GM12878 (cell line): ENCODE data around the gene ZSWIM6. TPM values are rescaled to one million over a fixed set of nuclear protein-coding genes. Genes with fewer than 3 reads are reported as not detected.

Experiments used
- ATAC-seq: fragments of 200-7000 bp; cut with Tn5 transposase; 3 replicates; pipeline ENCODE4 v1.9.1; 2020; ENCODE audit warnings: mild to moderate bottlenecking, moderate library complexity
- BruUV-seq: library from RNA; stranded (reverse); fragments of 400-500 nt; replicated peaks from 2 replicates; lab custom pipeline; 2021; lab: Mats Ljungman, UMichigan
- CTCF ChIA-PET: fragments of 300-600 bp; sonication (Branson Sonifier 250); formaldehyde crosslinking; extraction: SDS; loops from one replicate; lab custom pipeline; 2021; ENCODE audit warnings: inconsistent platforms; lab: Yijun Ruan, JAX
- POLR2A ChIA-PET: fragments of 350-600 bp; formaldehyde crosslinking; extraction: SDS; loops from one replicate; lab custom pipeline; 2021; ENCODE audit warnings: inconsistent platforms; lab: Charles Lee
- RAD21 ChIA-PET: fragments of 300-600 bp; sonication (Branson Sonifier 250); formaldehyde crosslinking; loops from one replicate; lab custom pipeline; 2023; ENCODE audit warnings: antibody characterized with exemption; ENCODE audit not compliant: unreplicated experiment; lab: Charles Lee
- SMC1A ChIA-PET: fragments of 300-600 bp; sonication (Branson Sonifier 250); formaldehyde crosslinking; loops from one replicate; lab custom pipeline; 2023; ENCODE audit not compliant: unreplicated experiment, uncharacterized antibody; lab: Charles Lee
- DNase-seq: peaks from one replicate; pipeline ENCODE4 v3.0.0-alpha.2; 2011; ENCODE audit warnings: low read depth, low spot score
- FAIRE-seq: peaks from 3 replicates; lab custom pipeline; 2011; peaks lifted over from hg19 to GRCh38; lab: Jason Lieb, UNC
- H2AFZ ChIP-seq: 2 replicates; pipeline ENCODE4 v1.6.0; 2011; ENCODE audit warnings: low read depth, low read length, control low read depth; ENCODE audit not compliant: control insufficient read depth
- H3K27ac ChIP-seq: 2 replicates; pipeline ENCODE4 v1.5.1; 2011; ENCODE audit warnings: control low read depth; ENCODE audit not compliant: control insufficient read depth, insufficient read depth
- H3K27me3 ChIP-seq, 2 experiments: replicated peaks in 1 of 2; 2 replicates each; pipeline versions ENCODE4 v1.6.0 to v1.6.1; 2011; ENCODE audit warnings: low read length in 1 of 2; ENCODE audit not compliant: control insufficient read depth in 2 of 2, insufficient read depth in 2 of 2
- H3K36me3 ChIP-seq, 2 experiments: 2 replicates each; pipeline ENCODE4 v1.5.1; 2011; ENCODE audit warnings: low read length in 1 of 2; ENCODE audit not compliant: control insufficient read depth in 2 of 2, insufficient read depth in 2 of 2
- H3K4me1 ChIP-seq: 2 replicates; pipeline ENCODE4 v1.6.1; 2011; ENCODE audit warnings: mild to moderate bottlenecking, low read length, moderate library complexity, mixed read lengths; ENCODE audit not compliant: control insufficient read depth, insufficient read depth
- H3K4me2 ChIP-seq: 2 replicates; pipeline ENCODE4 v1.6.0; 2011; ENCODE audit warnings: control low read depth; ENCODE audit not compliant: control insufficient read depth, insufficient read depth
- H3K4me3 ChIP-seq: fragments of 200-600 bp; sonication (generic); 2 replicates; pipeline ENCODE4 v1.5.1; 2016
- H3K79me2 ChIP-seq: 2 replicates; pipeline ENCODE4 v1.6.0; 2011; ENCODE audit warnings: low read length; ENCODE audit not compliant: control insufficient read depth, insufficient read depth
- H3K9ac ChIP-seq: 2 replicates; pipeline ENCODE4 v1.8.0; 2011; ENCODE audit warnings: low read length, control low read depth, mixed read lengths; ENCODE audit not compliant: control insufficient read depth, insufficient read depth
- H3K9me3 ChIP-seq: replicated peaks from 3 replicates; pipeline ENCODE4 v1.5.1; 2011; ENCODE audit warnings: mild to moderate bottlenecking, low read length; ENCODE audit not compliant: control insufficient read depth, insufficient read depth
- H4K20me1 ChIP-seq: 2 replicates; pipeline ENCODE4 v1.6.0; 2011; ENCODE audit not compliant: control insufficient read depth, insufficient read depth
- BCL11A ChIP-seq: IDR thresholded peaks from 2 replicates; pipeline ENCODE4 v1.6.1; 2011; ENCODE audit warnings: low read depth, low read length
- CREM ChIP-seq: IDR thresholded peaks from 2 replicates; pipeline ENCODE4 v1.6.1; 2014; ENCODE audit warnings: antibody characterized with exemption, low read depth
- ESRRA ChIP-seq: IDR thresholded peaks from 2 replicates; pipeline ENCODE4 v1.6.1; 2012; ENCODE audit warnings: mild to moderate bottlenecking, low read length, improper control_type of control experiment
- MTA3 ChIP-seq: IDR thresholded peaks from 2 replicates; pipeline ENCODE4 v1.6.1; 2012; ENCODE audit warnings: low read length, inconsistent platforms, borderline replicate concordance
- NFYA ChIP-seq: IDR thresholded peaks from 2 replicates; pipeline ENCODE4 v1.6.1; 2011; ENCODE audit warnings: low read depth, mild to moderate bottlenecking, low read length, improper control_type of control experiment, borderline replicate concordance
- RAD51 ChIP-seq: fragments of 450-650 bp; IDR thresholded peaks from 2 replicates; pipeline ENCODE4 v1.6.1; 2016; ENCODE audit warnings: moderate library complexity, mild to moderate bottlenecking, inconsistent platforms
- SREBF2 ChIP-seq: IDR thresholded peaks from 2 replicates; pipeline ENCODE4 v1.6.1; 2012; ENCODE audit warnings: mild to moderate bottlenecking, low read length
- ZBED1 ChIP-seq: IDR thresholded peaks from 2 replicates; pipeline ENCODE4 v1.6.1; 2016; ENCODE audit warnings: borderline replicate concordance
- ZNF207 ChIP-seq: fragments of 450-650 bp; IDR thresholded peaks from 2 replicates; pipeline ENCODE4 v1.6.1; 2014; ENCODE audit warnings: antibody characterized with exemption, mild to moderate bottlenecking, borderline replicate concordance
- ZNF217 ChIP-seq: fragments of 450-650 bp; IDR thresholded peaks from 2 replicates; pipeline ENCODE4 v1.6.1; 2017; ENCODE audit warnings: antibody characterized with exemption, mild to moderate bottlenecking
- ZNF384 ChIP-seq: IDR thresholded peaks from 2 replicates; pipeline ENCODE4 v1.6.1; 2012; ENCODE audit warnings: low read depth, mild to moderate bottlenecking, low read length, improper control_type of control experiment, borderline replicate concordance
- ZNF622 ChIP-seq: fragments of 450-650 bp; IDR thresholded peaks from 2 replicates; pipeline ENCODE4 v1.6.1; 2017; ENCODE audit warnings: mild to moderate bottlenecking, inconsistent platforms
- ZZZ3 ChIP-seq: IDR thresholded peaks from 2 replicates; pipeline ENCODE4 v1.6.1; 2011; ENCODE audit warnings: low read depth; ENCODE audit not compliant: control insufficient read depth, insufficient read length
- WGBS: methylation state at CpG from one replicate; pipeline ENCODE4 v1.1.6; 2016; ENCODE audit warnings: low lambda C conversion rate; ENCODE audit not compliant: insufficient replicate concordance, insufficient coverage; ENCODE audit errors: missing lambda C conversion rate; 5-methylcytosine and 5-hydroxymethylcytosine counted together
- in situ Hi-C: fragments of 300-500 bp; cut with MboI; formaldehyde crosslinking; loops from 9 replicates; pipeline ENCODE4 v1.14.3; 2018; ENCODE audit warnings: mixed read lengths
- intact Hi-C: fragments of 100-400 bp; cut with micrococcal nuclease; formaldehyde crosslinking; loops from one replicate; pipeline ENCODE4 v1.14.2; 2022; ENCODE audit not compliant: unreplicated experiment
- polyA plus RNA-seq, 11 experiments: library from polyadenylated mRNA; depleted of rRNA in 4 of 11; unstranded in 6 of 11; stranded (reverse) in 5 of 11; fragments of >200 nt; fragmentation: Nextera tagmentation in 4 of 11; fragmentation: Illumina TruSeq in 1 of 11; extraction: Ambion mirVana in 4 of 11; extraction: Trizol in 1 of 11; gene quantifications; 1 replicate in 1 of 11; 2 replicates in 10 of 11; pipeline versions ENCODE4 v1.2.1 to v1.2.3, GENCODE V29; 2011 to 2016; ENCODE audit warnings: inconsistent platforms in 2 of 11, missing spikeins in 2 of 11, low read depth in 1 of 11
- total RNA-seq, 4 experiments: library from RNA; depleted of rRNA in 3 of 4; stranded (reverse); fragments of >200 nt in 3 of 4; fragmentation: Illumina TruSeq in 1 of 4; extraction: Trizol in 1 of 4; gene quantifications; 2 replicates each; pipeline versions ENCODE4 v1.2.1 to v1.2.3, GENCODE V29; 2013 to 2021
- TF ChIP-seq, protein P1 (sequence below): IDR thresholded peaks from 2 replicates; pipeline ENCODE4 v1.6.1; 2012; ENCODE audit warnings: low read depth, low read length, improper control_type of control experiment
- TF ChIP-seq, protein P2 (sequence below): IDR thresholded peaks from 2 replicates; pipeline ENCODE4 v1.6.1; 2012; ENCODE audit warnings: low read depth, low read length, improper control_type of control experiment
- TF ChIP-seq, protein P3 (sequence below): fragments of 150-350 bp; IDR thresholded peaks from 2 replicates; pipeline ENCODE4 v1.6.1; 2014; ENCODE audit warnings: mild to moderate bottlenecking, low read depth, low read length

ZSWIM6 gene
- total and polyA plus RNA-seq, 10 of the 15 experiments (the other 5 are each of a cell fraction or from before 2014, with no cell fraction given) = 0.53 to 6.2 (median 3.4) TPM

DNA sequence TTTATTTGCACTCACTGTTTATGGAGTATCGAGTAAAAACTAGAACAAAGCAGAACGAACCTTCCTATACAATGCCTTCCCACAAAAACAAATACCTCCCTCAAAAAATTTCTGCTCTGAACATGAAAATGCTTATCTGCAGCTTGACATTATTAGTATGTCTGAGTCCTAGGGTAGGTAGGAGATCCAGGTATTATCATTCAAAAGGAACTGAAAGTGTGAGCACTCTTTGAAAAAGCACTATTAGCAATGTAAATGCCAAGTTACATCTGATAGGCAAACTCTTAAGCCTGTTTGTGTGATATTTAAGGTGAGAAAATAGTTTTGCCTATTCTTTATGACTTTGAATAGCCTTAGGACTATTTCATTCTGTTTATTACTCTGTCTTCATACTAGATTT lies 47.6 kb downstream of the ZSWIM6 start (continued):
- TF ChIP-seq ZNF384 = no peak

DNA sequence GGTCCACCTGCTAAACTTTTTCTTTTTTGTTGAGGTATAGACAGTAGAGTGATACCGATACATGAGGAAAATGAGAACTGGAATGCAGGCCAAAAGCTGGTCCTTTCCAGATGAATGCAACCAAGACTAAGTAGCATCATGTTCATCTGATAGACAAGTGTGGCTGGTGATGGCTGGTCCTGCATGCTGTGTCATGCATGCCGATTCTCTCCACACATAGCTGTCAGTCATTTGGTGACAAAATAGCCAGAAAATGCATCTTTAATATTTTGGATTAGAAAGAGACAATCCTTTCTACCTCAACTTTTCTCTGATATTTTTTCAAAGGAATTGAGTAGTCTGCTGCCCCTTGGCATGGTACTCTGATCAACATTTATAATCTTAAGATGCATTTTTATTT lies 49.9 kb downstream of the ZSWIM6 start:
- no peaks in the 10 kb centered on the region for H4K20me1 ChIP-seq
- FAIRE-seq = no peak

DNA sequence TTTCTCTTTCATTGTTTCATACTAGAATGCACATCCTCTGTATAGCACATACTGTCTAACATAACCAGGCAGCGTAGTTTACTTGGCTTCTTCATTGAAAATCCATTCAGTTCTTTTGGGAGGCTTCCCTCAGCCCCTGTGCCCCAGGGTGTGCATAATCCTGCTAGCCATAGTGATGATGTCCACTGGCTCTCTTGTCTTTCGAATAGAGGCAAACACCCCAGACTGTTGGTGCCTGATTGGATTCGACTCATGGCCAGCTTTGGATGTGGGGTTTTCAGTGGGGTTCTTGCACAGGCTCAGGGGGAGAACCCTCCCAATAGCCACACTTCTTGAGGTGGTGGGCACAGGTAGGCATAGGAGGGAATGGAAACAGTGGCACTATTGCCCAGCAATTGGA lies 53.6 kb downstream of the ZSWIM6 start:
- POLR2A ChIA-PET = interaction anchor here (0.6 kb wide), 1 partner anchor 347 kb away, joined by 4 read pairs; no protein-coding TSS in a partner anchor
- CTCF ChIA-PET = no interaction called here
- H2AFZ ChIP-seq = no peak overlapping the region
- intact Hi-C loops (no loop called here), in situ Hi-C loops (no loop called here)
- H3K4me3 ChIP-seq = no peak overlapping the region
- no peaks in the 10 kb centered on the region for H3K36me3 ChIP-seq
- H3K9ac ChIP-seq = no peak overlapping the region
- WGBS = 55% methylated on average over 3 of the region's 3 CpGs
- no peak for ATAC-seq
- H3K27ac ChIP-seq = no peak overlapping the region
- no peaks in the 10 kb centered on the region for H3K79me2 ChIP-seq
- RAD21 ChIA-PET = no interaction called here
- H3K27me3 ChIP-seq = no peaks in the 10 kb centered on the region
- no peak for FAIRE-seq
- H3K4me1 ChIP-seq = no peaks in the 10 kb centered on the region
- no peak overlapping the region for H3K4me2 ChIP-seq
- H3K9me3 ChIP-seq = no peaks in the 10 kb centered on the region
- H4K20me1 ChIP-seq = no peaks in the 10 kb centered on the region
- no TSS peak for BruUV-seq
- SMC1A ChIA-PET = no interaction called here
- DNase-seq = no peak
- no peak for TF ChIP-seq ZZZ3
- no peak for TF ChIP-seq ESRRA
- no peak for TF ChIP-seq SREBF2
- TF ChIP-seq, protein P1, sequence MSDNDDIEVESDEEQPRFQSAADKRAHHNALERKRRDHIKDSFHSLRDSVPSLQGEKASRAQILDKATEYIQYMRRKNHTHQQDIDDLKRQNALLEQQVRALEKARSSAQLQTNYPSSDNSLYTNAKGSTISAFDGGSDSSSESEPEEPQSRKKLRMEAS = no peak
- no peak for TF ChIP-seq MTA3
- no peak for TF ChIP-seq ZNF207
- TF ChIP-seq CREM = no peak
- TF ChIP-seq BCL11A = no peak
- TF ChIP-seq, protein P2, sequence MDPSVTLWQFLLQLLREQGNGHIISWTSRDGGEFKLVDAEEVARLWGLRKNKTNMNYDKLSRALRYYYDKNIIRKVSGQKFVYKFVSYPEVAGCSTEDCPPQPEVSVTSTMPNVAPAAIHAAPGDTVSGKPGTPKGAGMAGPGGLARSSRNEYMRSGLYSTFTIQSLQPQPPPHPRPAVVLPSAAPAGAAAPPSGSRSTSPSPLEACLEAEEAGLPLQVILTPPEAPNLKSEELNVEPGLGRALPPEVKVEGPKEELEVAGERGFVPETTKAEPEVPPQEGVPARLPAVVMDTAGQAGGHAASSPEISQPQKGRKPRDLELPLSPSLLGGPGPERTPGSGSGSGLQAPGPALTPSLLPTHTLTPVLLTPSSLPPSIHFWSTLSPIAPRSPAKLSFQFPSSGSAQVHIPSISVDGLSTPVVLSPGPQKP = no peak
- TF ChIP-seq, protein P3, sequence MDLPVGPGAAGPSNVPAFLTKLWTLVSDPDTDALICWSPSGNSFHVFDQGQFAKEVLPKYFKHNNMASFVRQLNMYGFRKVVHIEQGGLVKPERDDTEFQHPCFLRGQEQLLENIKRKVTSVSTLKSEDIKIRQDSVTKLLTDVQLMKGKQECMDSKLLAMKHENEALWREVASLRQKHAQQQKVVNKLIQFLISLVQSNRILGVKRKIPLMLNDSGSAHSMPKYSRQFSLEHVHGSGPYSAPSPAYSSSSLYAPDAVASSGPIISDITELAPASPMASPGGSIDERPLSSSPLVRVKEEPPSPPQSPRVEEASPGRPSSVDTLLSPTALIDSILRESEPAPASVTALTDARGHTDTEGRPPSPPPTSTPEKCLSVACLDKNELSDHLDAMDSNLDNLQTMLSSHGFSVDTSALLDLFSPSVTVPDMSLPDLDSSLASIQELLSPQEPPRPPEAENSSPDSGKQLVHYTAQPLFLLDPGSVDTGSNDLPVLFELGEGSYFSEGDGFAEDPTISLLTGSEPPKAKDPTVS = no peak
- no peak for TF ChIP-seq RAD51
- TF ChIP-seq ZBED1 = no peak
- TF ChIP-seq ZNF217 = no peak
- TF ChIP-seq NFYA = no peak

More for the DNA sequence above, 49.9 kb downstream of the ZSWIM6 start:
- 89% methylated on average over 2 of the region's 2 CpGs for WGBS
- H3K4me2 ChIP-seq = no peak overlapping the region
- intact Hi-C loops (no loop called here), in situ Hi-C loops (no loop called here)
- no peak overlapping the region for H3K9ac ChIP-seq
- DNase-seq (no peak), ATAC-seq (no peak)
- TF ChIP-seq ZNF622 = no peak
- H3K27me3 ChIP-seq = no peaks in the 10 kb centered on the region
- H3K79me2 ChIP-seq = no peaks in the 10 kb centered on the region
- no peak overlapping the region for H3K4me3 ChIP-seq
- no peak overlapping the region for H2AFZ ChIP-seq
- H3K9me3 ChIP-seq = no peaks in the 10 kb centered on the region
- POLR2A ChIA-PET = no interaction called here
- RAD21 ChIA-PET = interaction anchor here (1.4 kb wide), 1 partner anchor 27 kb away, joined by 4 read pairs; no protein-coding TSS in a partner anchor
- no peaks in the 10 kb centered on the region for H3K4me1 ChIP-seq
- CTCF ChIA-PET = no interaction called here
- BruUV-seq = no TSS peak
- no peak overlapping the region for H3K27ac ChIP-seq
- SMC1A ChIA-PET = interaction anchor here (0.6 to 1.1 kb wide), 3 partner anchors 129 to 216 kb away, joined by 3 read pairs; no protein-coding TSS in a partner anchor
- no peaks in the 10 kb centered on the region for H3K36me3 ChIP-seq
